H1 (cell line): Measurements from ENCODE around the gene SYNGR3. TPM values are rescaled to one million over a fixed set of nuclear protein-coding genes. Genes with fewer than 3 reads are reported as not detected.

ENCODE experiments used
- CTCF ChIA-PET: fragments of 300-600 bp; sonication (Branson Sonifier 250); formaldehyde crosslinking; loops from one replicate; lab custom pipeline; 2021; ENCODE audit not compliant: partially characterized antibody; lab: Charles Lee
- POLR2A ChIA-PET: fragments of 300-600 bp; sonication (Branson Sonifier 250); formaldehyde crosslinking; loops from one replicate; lab custom pipeline; 2021; ENCODE audit warnings: inconsistent platforms; ENCODE audit not compliant: partially characterized antibody; lab: Charles Lee
- DNase-seq, 2 experiments: peaks; one replicate each; pipeline versions ENCODE4 v3.0.0 to v3.0.0-alpha.2; 2010 to 2022; ENCODE audit warnings: low spot score in 2 of 2, low read depth in 1 of 2, mixed read lengths in 1 of 2
- FAIRE-seq: peaks from 2 replicates; lab custom pipeline; 2011; peaks lifted over from hg19 to GRCh38; lab: Jason Lieb, UNC
- H2AFZ ChIP-seq: 2 replicates; pipeline ENCODE4 v1.8.1; 2012; ENCODE audit warnings: low read length, inconsistent platforms
- H2AK5ac ChIP-seq: 2 replicates; pipeline ENCODE4 v1.6.1; 2013; ENCODE audit warnings: low read depth, low read length
- H2BK120ac ChIP-seq: replicated peaks from 2 replicates; pipeline ENCODE3; 2013; ENCODE audit warnings: low read depth, low read length, inconsistent platforms
- H2BK12ac ChIP-seq: 2 replicates; pipeline ENCODE4 v1.6.1; 2013; ENCODE audit warnings: low read depth, low read length
- H2BK15ac ChIP-seq: 2 replicates; pipeline ENCODE4 v1.6.1; 2013; ENCODE audit warnings: low read length
- H2BK20ac ChIP-seq: 2 replicates; pipeline ENCODE4 v1.6.1; 2013; ENCODE audit warnings: low read length
- H2BK5ac ChIP-seq: 2 replicates; pipeline ENCODE4 v1.6.1; 2013; ENCODE audit warnings: low read depth, low read length
- H3K14ac ChIP-seq: 2 replicates; pipeline ENCODE4 v1.6.1; 2013; ENCODE audit warnings: inconsistent platforms; ENCODE audit not compliant: insufficient read length
- H3K18ac ChIP-seq: 2 replicates; pipeline ENCODE4 v1.6.1; 2013; ENCODE audit warnings: low read length; ENCODE audit errors: extremely low read depth
- H3K23ac ChIP-seq: 2 replicates; pipeline ENCODE4 v1.6.1; 2013; ENCODE audit warnings: inconsistent platforms; ENCODE audit not compliant: insufficient read length
- H3K23me2 ChIP-seq: 2 replicates; pipeline ENCODE4 v1.6.1; 2013; ENCODE audit warnings: low read depth, low read length
- H3K27ac ChIP-seq: 2 replicates; pipeline ENCODE4 v1.6.1; 2011; ENCODE audit warnings: low read depth, low read length, inconsistent platforms
- H3K27me3 ChIP-seq, 4 experiments: replicated peaks in 1 of 4; 1 replicate in 1 of 4; 2 replicates in 3 of 4; pipeline versions ENCODE4 v1.6.1 to v1.8.1; 2011 to 2013; ENCODE audit warnings: low read length in 3 of 4, mild to moderate bottlenecking in 3 of 4, inconsistent platforms in 2 of 4, mixed read lengths in 2 of 4, moderate library complexity in 1 of 4; ENCODE audit not compliant: control insufficient read depth in 3 of 4, insufficient read depth in 3 of 4; ENCODE audit errors: extremely low read depth in 1 of 4
- H3K36me3 ChIP-seq, 4 experiments: 2 replicates each; pipeline versions ENCODE4 v1.6.1 to v1.8.1; 2011 to 2013; ENCODE audit warnings: mild to moderate bottlenecking in 4 of 4, low read length in 3 of 4, moderate library complexity in 2 of 4, control low read depth in 1 of 4, inconsistent platforms in 1 of 4; ENCODE audit not compliant: insufficient read depth in 4 of 4, control insufficient read depth in 2 of 4
- H3K4ac ChIP-seq: replicated peaks from 2 replicates; pipeline ENCODE3; 2013; ENCODE audit warnings: low read length, low read depth, mixed read lengths, inconsistent platforms; ENCODE audit not compliant: insufficient read length
- H3K4me1 ChIP-seq, 4 experiments: replicated peaks in 1 of 4; 1 replicate in 1 of 4; 2 replicates in 3 of 4; pipeline versions ENCODE4 v1.6.1 to v1.8.1; 2011 to 2013; ENCODE audit warnings: low read length in 3 of 4, inconsistent platforms in 2 of 4, mixed read lengths in 1 of 4; ENCODE audit not compliant: insufficient read depth in 4 of 4, control insufficient read depth in 3 of 4
- H3K4me2 ChIP-seq, 2 experiments: 2 replicates each; pipeline versions ENCODE4 v1.6.1 to v1.8.1; 2011 to 2013; ENCODE audit warnings: low read depth in 2 of 2, low read length in 2 of 2, control low read depth in 1 of 2, inconsistent platforms in 1 of 2, mild to moderate bottlenecking in 1 of 2; ENCODE audit not compliant: insufficient read depth in 1 of 2
- H3K4me3 ChIP-seq, 4 experiments: fragments of 200-600, 300-600 bp in 1 of 4; sonication (generic), shearing (Covaris generic), sonication (Bioruptor Twin) in 1 of 4; 2 replicates each; pipeline versions ENCODE4 v1.5.1 to v1.8.1; 2011 to 2016; ENCODE audit warnings: low read length in 4 of 4, low read depth in 3 of 4, control low read depth in 2 of 4, inconsistent platforms in 2 of 4, mild to moderate bottlenecking in 2 of 4, mixed read lengths in 1 of 4, moderate library complexity in 1 of 4; ENCODE audit not compliant: insufficient read depth in 2 of 4; ENCODE audit errors: extremely low read depth in 1 of 4
- H3K56ac ChIP-seq: replicated peaks from 2 replicates; pipeline ENCODE3; 2013; ENCODE audit warnings: low read depth, mild to moderate bottlenecking, mixed read lengths, low read length, inconsistent platforms; ENCODE audit not compliant: insufficient read length
- H3K79me1 ChIP-seq: 2 replicates; pipeline ENCODE4 v1.6.1; 2013; ENCODE audit warnings: low read depth, low read length, control low read depth
- H3K79me2 ChIP-seq, 2 experiments: 2 replicates each; pipeline versions ENCODE4 v1.6.1 to v1.8.1; 2012 to 2013; ENCODE audit warnings: low read length in 2 of 2, mild to moderate bottlenecking in 2 of 2, inconsistent platforms in 1 of 2; ENCODE audit not compliant: insufficient read depth in 2 of 2, control insufficient read depth in 1 of 2
- H3K9ac ChIP-seq, 4 experiments: replicated peaks in 1 of 4; 1 replicate in 1 of 4; 2 replicates in 3 of 4; pipeline versions ENCODE4 v1.6.1 to v1.8.1; 2011 to 2013; ENCODE audit warnings: low read depth in 3 of 4, low read length in 3 of 4, control low read depth in 2 of 4, mild to moderate bottlenecking in 2 of 4, moderate library complexity in 2 of 4, inconsistent platforms in 1 of 4; ENCODE audit errors: extremely low read depth in 1 of 4
- H3K9me3 ChIP-seq, 2 experiments: 2 replicates each; pipeline versions ENCODE4 v1.6.1 to v1.8.1; 2012 to 2013; ENCODE audit warnings: mild to moderate bottlenecking in 2 of 2, moderate library complexity in 2 of 2, control low read depth in 1 of 2, inconsistent platforms in 1 of 2, low read depth in 1 of 2, low read length in 1 of 2, mixed read lengths in 1 of 2; ENCODE audit not compliant: insufficient read depth in 2 of 2
- H4K20me1 ChIP-seq, 2 experiments: replicated peaks in 1 of 2; 2 replicates each; pipeline versions ENCODE3 to v1.8.1; 2011 to 2013; ENCODE audit warnings: inconsistent platforms in 2 of 2, low read length in 2 of 2, mild to moderate bottlenecking in 1 of 2; ENCODE audit not compliant: insufficient read depth in 2 of 2, control insufficient read depth in 1 of 2
- H4K5ac ChIP-seq: 2 replicates; pipeline ENCODE4 v1.6.1; 2013; ENCODE audit warnings: low read length, low read depth, mixed read lengths, inconsistent platforms; ENCODE audit not compliant: insufficient read length
- H4K8ac ChIP-seq: 2 replicates; pipeline ENCODE4 v1.8.0; 2013; ENCODE audit warnings: mild to moderate bottlenecking, moderate library complexity, low read length, inconsistent platforms; ENCODE audit not compliant: insufficient read depth; ENCODE audit errors: extremely low read depth
- H4K91ac ChIP-seq: replicated peaks from 2 replicates; pipeline ENCODE3; 2013; ENCODE audit warnings: low read length, mixed read lengths, inconsistent platforms; ENCODE audit not compliant: insufficient read length
- EP300 ChIP-seq, 2 experiments: IDR thresholded peaks; 1 replicate in 1 of 2; 2 replicates in 1 of 2; pipeline ENCODE4 v1.6.1; 2011 to 2012; ENCODE audit warnings: low read depth in 2 of 2, low read length in 2 of 2, mild to moderate bottlenecking in 2 of 2, borderline replicate concordance in 1 of 2, inconsistent platforms in 1 of 2, moderate library complexity in 1 of 2
- GABPA ChIP-seq: IDR thresholded peaks from 2 replicates; pipeline ENCODE4 v1.6.1; 2011; ENCODE audit warnings: mild to moderate bottlenecking, low read length, moderate library complexity, borderline replicate concordance; ENCODE audit not compliant: insufficient read depth
- NRF1 ChIP-seq: IDR thresholded peaks from 2 replicates; pipeline ENCODE4 v1.6.1; 2011; ENCODE audit warnings: mild to moderate bottlenecking, low read depth, low read length, improper control_type of control experiment
- PHF8 ChIP-seq: fragments of 200-600 bp; sonication (generic); conservative IDR thresholded peaks from 2 replicates; pipeline ENCODE4 v1.7.1; 2012; ENCODE audit warnings: low read depth, mild to moderate bottlenecking, inconsistent platforms, low read length, moderate library complexity
- POLR2A ChIP-seq, 2 experiments: IDR thresholded peaks; 1 replicate in 1 of 2; 2 replicates in 1 of 2; pipeline ENCODE4 v1.6.1; 2011; ENCODE audit warnings: low read depth in 2 of 2, low read length in 2 of 2, mild to moderate bottlenecking in 2 of 2; ENCODE audit errors: control extremely low read depth in 1 of 2
- SP1 ChIP-seq: IDR thresholded peaks from 2 replicates; pipeline ENCODE4 v1.6.1; 2011; ENCODE audit warnings: low read depth, low read length
- TAF7 ChIP-seq: optimal IDR thresholded peaks from 2 replicates; pipeline ENCODE3; 2011; ENCODE audit warnings: low read depth, mild to moderate bottlenecking, inconsistent platforms, low read length, moderate library complexity, borderline replicate concordance
- TBP ChIP-seq: IDR thresholded peaks from 2 replicates; pipeline ENCODE4 v1.6.1; 2011; ENCODE audit warnings: low read depth, low read length, improper control_type of control experiment
- WGBS, 2 experiments: shearing (Covaris generic) in 1 of 2; methylation state at CpG; one replicate each; pipeline versions ENCODE4 v1.1.6 to v1.1.7; 2013 to 2015; ENCODE audit warnings: low lambda C conversion rate in 2 of 2, mixed read lengths in 2 of 2, inconsistent platforms in 1 of 2, low coverage in 1 of 2, missing lambda C conversion rate in 1 of 2; ENCODE audit not compliant: insufficient replicate concordance in 2 of 2, insufficient coverage in 1 of 2, insufficient read length in 1 of 2; ENCODE audit errors: extremely low coverage in 1 of 2, missing lambda C conversion rate in 1 of 2; 5-methylcytosine and 5-hydroxymethylcytosine counted together
- polyA plus RNA-seq, 7 experiments: library from polyadenylated mRNA; depleted of rRNA in 3 of 7; stranded (reverse) in 5 of 7; unstranded in 2 of 7; fragments of >200 nt in 5 of 7; fragments of 200-250 nt in 2 of 7; gene quantifications; 1 replicate in 5 of 7; 2 replicates in 1 of 7; 4 replicates in 1 of 7; pipeline versions ENCODE4 v1.2.1 to v1.2.3, GENCODE V29; 2011 to 2013; ENCODE audit warnings: missing spikeins in 2 of 7, mixed read lengths in 2 of 7
- total RNA-seq: library from RNA; stranded (reverse); fragmentation: NEBNext Ultra II Directional; extraction: Animal tissue kit (Norgen Biotek cat#: 25700); gene quantifications from 2 replicates; pipeline ENCODE4 v1.2.1, GENCODE V29; 2021
- TF ChIP-seq, protein P1 (sequence below): IDR thresholded peaks from 2 replicates; pipeline ENCODE4 v1.6.1; 2012; ENCODE audit warnings: inconsistent platforms

The SYNGR3 gene
- total and polyA plus RNA-seq, 2 of the 8 experiments (the other 6 are each of a cell fraction or from before 2014, with no cell fraction given): 36.2 to 49.9 TPM

DNA sequence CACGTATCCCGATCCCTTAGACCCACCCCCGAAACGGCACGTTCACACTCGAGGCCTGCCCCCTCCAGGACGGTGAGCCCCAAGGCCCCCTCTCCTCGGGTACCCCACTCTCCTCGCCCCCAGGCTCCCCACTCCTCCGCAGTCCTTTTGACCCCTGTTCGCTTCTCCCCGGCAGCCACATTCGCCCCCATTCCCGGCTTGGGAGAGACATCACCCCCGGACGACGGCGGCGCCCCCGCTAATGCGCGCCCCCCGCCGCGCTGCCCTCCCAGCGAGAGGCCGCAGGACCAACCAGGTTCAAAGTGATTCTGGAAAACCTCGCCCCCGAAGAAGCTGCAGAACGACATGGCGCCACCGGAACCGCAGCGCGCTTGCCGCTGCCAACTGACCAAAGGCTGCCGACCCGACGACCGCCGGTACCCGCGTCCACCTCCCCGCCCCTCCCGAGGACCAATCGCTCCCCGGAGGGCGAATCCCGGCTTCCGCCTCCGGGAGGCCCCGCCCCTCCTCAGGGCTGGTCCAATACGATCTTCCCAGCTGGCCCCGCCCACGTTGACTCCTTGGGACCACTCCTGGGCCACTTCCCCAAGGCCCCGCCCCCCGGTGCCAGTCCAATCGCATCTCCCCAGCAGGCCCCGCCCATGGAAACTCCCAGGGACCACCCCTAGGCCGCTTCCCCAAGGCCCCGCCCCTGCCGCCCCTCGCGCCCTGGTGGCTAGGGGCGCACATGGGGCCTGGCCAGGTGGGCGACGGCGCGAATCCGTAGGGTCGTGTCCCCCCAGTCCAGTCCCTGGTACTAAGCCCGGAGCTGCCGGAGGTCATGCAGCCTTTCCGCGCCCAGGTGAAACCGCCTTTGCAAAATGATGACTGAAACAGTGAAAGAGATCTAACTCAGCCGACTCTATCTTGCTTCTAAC lies 46.7 kb upstream of the SYNGR3 start, which contains the start of gene MSRB1:
TSS of gene MSRB1 (minus strand) at position 390 of the 917 bp plus-strand sequence. CDS start at position 347, 43 bp downstream.
- Histone ChIP-seq H3K27ac (no peak within 1 kb of the TSS), H3K4me2 (peak within 1 kb of the TSS; percentile 71 to 89), H2BK120ac (no peak within 1 kb of the TSS), H3K4ac (no peak within 1 kb of the TSS), H3K23ac (no peak within 1 kb of the TSS), H3K4me1 (peaks cover 0 to 11% (median 6%) of the 10 kb centered on the region in 4 experiments; a peak in 5 of 7 replicates), H4K5ac (peak within 1 kb of the TSS; percentile 16), H2AK5ac (no peak within 1 kb of the TSS), H2BK5ac (peak within 1 kb of the TSS; percentile 40; the same call in 1 of the 2 replicates), H3K36me3 (peaks cover 4 to 10% (median 7%) of the 10 kb centered on the region in 4 experiments; a peak in 5 of 8 replicates), H4K8ac (peak within 1 kb of the TSS; percentile 21), H3K79me2 (no peaks in the 10 kb centered on the region), H3K27me3 (peaks cover 0 to 2% (median 0%) of the 10 kb centered on the region in 4 experiments; a peak in 1 of 7 replicates), H3K4me3 (peak within 1 kb of the TSS; percentile 55 to 87 (median 66)), H3K79me1 (no peaks in the 10 kb centered on the region), H2AFZ (no peak within 1 kb of the TSS), H4K20me1 (peaks cover 0 to 5% of the 10 kb centered on the region in 2 experiments), H3K9me3 (no peaks in the 10 kb centered on the region), H3K9ac (peak within 1 kb of the TSS in 3 of 4 experiments; percentile 7 to 51 (median 42); a peak in 4 of 7 replicates), H2BK15ac (0 out of 2 replicates have a peak within 1 kb of the TSS, but pooled peaks have one; percentile 29), H3K23me2 (peaks cover 6% of the 10 kb centered on the region; the same call in 1 of the 2 replicates), H2BK20ac (no peak within 1 kb of the TSS), H3K14ac (no peak within 1 kb of the TSS), H3K18ac (peak within 1 kb of the TSS; percentile 83), H3K56ac (no peak within 1 kb of the TSS), H4K91ac (peak within 1 kb of the TSS; percentile 91), H2BK12ac (no peak within 1 kb of the TSS)
- FAIRE-seq (peak; percentile 24), DNase-seq (peak; percentile 96 to 100)
- POLR2A ChIA-PET: interaction anchor here (0.9 to 11.7 kb wide), 10 partner anchors 9 to 148 kb away, joined by 3 to 336 read pairs (median 4); partner anchors contain the start of genes FAHD1, HAGH, NDUFB10 and RNF151
- WGBS, 2 experiments: 4% methylated on average over 29 of the region's 77 CpGs; no CpG with 5 or more reads in 1 of the 2 experiments
- CTCF ChIA-PET: interaction anchor here (0.7 to 6.3 kb wide), 5 partner anchors 10 to 79 kb away, joined by 3 to 62 read pairs (median 4); partner anchors contain the start of gene RPL3L
- TF ChIP-seq SP1: peak; percentile 66; the same call in 1 of the 2 replicates
- peak; percentile 87 for TF ChIP-seq PHF8
- TF ChIP-seq, protein P1, sequence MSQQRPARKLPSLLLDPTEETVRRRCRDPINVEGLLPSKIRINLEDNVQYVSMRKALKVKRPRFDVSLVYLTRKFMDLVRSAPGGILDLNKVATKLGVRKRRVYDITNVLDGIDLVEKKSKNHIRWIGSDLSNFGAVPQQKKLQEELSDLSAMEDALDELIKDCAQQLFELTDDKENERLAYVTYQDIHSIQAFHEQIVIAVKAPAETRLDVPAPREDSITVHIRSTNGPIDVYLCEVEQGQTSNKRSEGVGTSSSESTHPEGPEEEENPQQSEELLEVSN: peak; percentile 92
- 0 out of 2 replicates have a peak, but pooled peaks have one; percentile 25 for TF ChIP-seq GABPA
- peak in 1 of 2 experiments; percentile 80; a peak in 2 of 3 replicates for TF ChIP-seq POLR2A (IDR thresholded peaks at IDR 0.05; ENCODE audit: control extremely low read depth in 1 of 2, low read depth in 2 of 2, low read length in 2 of 2)
- TF ChIP-seq NRF1: no peak
- TF ChIP-seq TBP: peak; percentile 74
- no peak for TF ChIP-seq EP300 (IDR thresholded peaks at IDR 0.05; ENCODE audit: borderline replicate concordance in 1 of 2, low read depth in 2 of 2, low read length in 2 of 2)
- TF ChIP-seq TAF7: peak; percentile 12
